Central memory CD4-positive, alpha-beta T cell (primary cell): Measurements from ENCODE around the gene MAP2K6.

Experiments used
- DNase-seq: peaks from one replicate; pipeline ENCODE4 v3.0.0; 2022

MAP2K6 gene

DNA sequence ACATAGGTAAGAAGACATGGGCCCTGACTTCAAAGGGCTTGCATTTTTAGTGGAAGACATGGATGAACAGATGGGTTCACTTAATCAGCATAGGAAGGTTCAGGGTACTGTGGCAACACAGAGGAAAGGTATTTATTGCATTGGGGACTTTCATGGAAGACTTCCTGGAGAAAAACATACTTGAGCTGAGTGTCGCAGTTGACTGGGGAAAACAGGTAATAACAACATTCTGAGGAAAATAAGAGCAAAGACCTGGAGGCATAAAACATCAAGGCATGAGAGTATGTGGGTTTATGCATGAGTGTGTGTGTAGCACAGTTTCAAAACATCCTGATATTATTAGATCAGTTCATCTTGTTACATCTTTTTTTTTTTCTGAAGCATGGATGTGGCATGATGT lies 82.7 kb downstream of the MAP2K6 start:
- DNase-seq, result no peak

DNA sequence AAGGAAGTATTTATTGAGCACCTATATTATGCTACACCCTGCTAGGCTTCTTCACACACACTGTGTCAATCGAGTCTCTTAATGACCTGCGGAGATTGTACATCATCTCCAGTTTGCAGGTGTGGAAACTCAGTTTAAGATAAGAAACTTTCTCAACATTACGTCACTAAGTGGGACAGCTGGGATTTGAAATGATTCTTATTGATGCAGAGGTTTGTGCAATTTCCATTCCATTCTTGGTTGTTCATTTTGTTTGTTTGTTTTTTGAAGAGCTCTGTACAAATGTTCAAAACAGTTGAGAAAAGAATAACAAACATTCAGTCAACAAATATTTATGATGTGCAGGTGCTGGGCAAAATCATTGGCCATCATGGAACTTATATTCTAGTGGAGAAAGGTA lies 84.8 kb downstream of the MAP2K6 start:
- no peak for DNase-seq

DNA sequence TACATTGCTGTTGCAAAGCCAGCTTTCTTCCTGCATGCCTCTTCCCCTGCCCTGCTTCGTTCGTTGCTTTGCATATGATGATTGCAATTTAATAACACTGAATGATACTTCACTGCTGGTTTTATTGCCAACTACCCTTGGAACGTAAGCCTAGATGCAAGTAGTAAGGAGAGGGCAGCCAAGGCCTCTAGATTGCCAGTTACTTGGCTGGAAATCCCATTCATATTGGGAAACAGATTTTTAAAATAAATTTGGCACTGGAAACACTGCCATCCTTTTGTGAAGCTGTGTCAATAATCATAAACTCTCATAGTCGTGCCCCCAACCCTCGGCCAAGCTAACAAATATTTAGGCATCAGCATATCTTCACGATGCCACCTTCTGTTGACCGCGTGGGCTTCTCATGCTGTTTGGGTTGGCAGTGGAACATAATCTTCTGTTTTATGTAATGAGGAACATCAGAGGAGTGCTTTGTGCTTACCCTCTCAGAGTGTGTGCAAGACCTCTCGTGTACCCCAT lies 86.5 kb downstream of the MAP2K6 start:
- DNase-seq, result no peak

DNA sequence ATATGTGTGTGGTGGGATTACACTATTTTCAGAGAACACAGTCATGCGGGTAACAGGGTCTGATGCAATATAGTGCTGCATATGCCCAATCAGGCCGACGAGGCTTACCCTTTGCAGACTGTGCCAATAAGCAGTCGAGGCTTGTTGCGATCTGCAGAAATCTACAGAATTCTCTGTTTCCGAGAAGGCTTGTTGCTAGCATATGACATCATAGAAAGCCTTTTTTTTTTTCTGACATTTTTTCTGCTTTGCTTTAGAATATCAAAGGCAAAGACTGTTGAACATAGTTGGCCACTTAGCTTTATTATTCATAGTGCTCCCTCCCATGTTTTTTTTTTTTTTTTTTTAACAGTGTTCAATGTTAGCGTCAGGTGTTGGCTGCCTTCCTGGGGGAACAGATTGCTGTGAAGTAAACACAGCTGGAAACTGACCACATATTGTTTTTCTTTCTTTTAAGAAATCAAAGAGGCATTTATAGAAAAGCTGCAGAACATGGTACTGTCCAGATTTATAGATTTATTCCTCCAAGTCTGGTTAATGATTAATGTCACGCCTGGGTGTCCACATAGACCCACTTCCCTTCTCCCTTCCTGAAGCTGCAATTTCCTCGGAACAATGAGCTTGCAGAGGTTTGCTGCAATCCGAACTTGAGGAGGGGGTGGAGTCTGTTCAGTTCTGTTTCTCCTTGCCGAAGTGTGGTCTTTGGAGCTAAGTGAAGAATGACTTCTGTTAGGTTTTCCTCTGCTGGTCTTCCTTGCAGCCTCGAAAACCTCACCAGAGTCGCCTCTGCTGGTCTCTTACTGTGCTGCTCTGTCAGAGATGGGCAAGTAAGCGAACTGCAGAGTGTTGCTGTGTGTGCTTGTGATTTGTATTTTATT lies 87.3 kb downstream of the MAP2K6 start:
- no peak for DNase-seq

DNA sequence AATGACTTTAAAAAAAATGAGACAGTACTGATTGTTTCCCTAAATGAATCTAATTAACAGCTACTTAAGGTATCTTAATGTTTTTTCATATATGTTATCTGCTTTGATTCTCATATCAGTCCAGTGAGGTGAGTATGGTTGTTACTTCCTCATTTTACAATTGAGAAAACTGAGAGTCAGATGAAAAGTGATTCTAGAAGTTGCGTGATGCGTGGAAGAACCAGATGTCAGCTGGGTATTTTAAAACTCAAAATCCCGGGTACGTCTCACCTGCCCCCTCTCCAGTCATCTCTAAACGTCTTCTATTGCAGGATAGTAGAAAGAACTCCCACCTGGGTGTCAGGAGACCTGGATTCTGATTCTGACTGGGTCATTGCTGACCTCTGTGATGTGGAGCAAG lies 89.2 kb downstream of the MAP2K6 start:
- DNase-seq, result no peak

DNA sequence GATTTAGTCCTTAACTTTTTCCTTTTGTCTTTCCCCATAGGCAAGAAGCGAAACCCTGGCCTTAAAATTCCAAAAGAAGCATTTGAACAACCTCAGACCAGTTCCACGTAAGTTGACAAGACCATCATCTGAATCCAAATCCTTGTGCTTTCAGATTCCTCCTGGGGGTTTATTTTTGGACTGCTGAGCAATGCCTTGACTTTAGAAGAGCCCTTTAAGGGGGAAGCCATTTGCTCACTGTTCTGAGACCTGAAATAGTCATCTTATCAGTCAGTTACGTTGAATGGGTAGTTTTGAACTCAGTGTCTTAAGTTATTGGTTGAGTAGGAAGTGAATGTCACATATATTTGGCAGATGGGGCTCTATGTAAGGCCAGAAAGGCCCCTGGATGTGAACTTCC lies 91.2 kb downstream of the MAP2K6 start:
- DNase-seq, result no peak

DNA sequence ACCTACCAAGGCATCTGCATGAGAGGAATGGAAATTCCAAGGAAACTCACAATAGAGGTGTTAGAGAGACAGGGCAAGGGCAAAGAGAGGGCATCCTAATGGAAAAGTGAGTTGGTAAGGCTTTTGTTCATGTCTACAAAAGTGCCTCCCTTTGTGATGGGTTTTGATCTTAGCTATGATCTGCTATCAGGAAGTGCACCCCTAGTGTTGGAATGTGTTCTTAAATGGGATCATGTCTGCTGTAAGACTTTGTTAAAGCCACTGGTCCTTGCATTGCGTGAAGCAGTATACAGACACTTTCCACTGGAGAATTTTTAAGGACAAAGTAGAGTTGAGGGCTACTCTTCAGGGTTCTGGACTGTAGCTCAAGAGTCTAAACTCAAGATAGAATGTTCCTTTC lies 92.0 kb downstream of the MAP2K6 start:
- no peak for DNase-seq

DNA sequence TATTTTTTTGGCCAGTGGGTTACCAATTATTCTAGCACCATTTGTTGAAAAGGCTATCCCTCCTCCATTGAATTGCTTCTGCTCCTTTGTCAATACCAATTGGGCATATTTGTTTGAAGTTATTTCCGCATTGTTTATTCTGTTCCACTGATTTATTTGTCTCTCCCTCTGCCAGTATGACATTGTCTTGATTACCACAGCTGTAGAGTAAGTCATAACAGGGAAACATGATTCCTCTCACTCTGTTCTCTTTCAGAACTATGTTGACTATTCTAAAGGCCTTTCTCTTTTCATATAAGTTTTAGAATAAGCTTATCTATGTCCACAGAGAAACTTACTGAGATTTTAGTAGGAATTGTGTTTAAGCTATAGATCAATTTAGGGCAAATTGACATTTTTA lies 94.3 kb downstream of the MAP2K6 start:
- DNase-seq, result no peak

DNA sequence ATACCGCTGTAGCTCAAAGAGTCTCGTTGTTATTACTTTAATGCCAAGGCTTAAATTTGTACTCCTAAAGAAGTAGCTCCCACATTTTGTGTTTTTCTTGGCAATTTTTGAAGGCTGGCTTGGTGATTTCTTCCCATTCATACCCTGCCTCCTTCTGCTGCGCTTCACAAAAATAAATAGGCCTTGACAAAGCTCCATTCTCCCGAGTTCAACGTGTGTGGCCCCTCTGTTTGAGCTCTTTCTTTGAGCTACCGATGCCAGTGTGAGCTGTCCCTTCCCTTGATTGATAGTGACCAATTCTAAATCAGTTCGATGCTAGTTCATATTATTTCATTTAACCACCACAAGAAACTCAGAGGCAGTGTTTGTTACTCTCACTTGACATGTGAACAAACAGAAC lies 96.8 kb downstream of the MAP2K6 start:
- no peak for DNase-seq

DNA sequence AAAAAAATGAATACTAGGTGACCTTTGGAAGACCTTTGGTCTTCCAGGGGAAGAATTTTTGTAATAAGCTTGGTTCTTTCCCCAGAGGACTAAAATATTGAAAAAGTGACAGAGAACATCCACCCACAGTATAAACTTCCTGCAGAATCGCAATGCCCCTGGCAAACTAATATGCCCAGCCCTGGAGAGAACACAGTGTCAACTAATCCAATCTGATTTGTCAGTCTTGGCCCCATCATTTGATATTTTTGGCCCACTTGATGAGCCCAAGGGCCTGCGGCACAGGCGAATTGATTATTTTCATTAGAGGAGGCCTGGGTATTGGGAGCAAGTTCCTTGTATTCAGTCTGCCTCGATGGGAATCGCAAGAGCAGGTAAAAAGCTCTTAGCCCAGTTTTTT lies 98.4 kb downstream of the MAP2K6 start:
- no peak for DNase-seq

DNA sequence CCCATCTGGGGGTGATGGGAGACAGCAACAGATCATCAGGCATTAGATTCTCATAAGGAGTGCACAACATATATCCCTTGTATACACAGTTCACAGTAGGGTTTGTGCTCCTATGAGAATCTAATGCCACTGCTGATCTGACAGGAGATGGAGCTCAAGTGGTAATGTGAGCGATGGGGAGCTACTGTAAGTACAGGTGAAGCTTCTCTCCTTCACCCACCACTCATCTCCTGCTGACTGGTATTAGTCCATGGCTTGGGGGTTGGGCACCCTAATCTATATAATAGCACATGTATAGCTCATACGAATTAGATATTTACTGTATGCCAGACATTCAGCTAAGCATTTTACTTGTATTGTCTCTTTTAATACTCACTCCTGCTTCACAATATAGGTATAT lies 101.7 kb downstream of the MAP2K6 start:
- DNase-seq, result no peak

DNA sequence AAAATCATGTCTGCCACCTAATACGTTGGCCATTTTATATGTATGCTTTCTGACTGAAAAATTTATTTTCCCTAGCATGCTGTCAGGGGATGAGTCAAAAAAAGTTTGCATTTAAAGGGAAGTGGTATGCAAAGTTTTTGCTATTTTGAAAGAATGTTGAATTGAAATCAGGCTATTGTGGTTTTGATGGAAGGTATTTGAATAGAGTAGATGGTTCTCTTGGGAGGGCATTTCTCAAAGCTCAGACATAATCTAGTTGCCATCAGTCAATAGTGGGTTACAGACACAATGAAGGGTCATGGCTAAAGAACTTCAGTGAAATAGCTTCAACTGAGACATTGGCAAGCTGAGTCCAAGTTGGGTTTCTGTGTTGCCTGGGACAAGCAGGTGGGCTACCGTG lies 102.4 kb downstream of the MAP2K6 start:
- DNase-seq, result no peak

DNA sequence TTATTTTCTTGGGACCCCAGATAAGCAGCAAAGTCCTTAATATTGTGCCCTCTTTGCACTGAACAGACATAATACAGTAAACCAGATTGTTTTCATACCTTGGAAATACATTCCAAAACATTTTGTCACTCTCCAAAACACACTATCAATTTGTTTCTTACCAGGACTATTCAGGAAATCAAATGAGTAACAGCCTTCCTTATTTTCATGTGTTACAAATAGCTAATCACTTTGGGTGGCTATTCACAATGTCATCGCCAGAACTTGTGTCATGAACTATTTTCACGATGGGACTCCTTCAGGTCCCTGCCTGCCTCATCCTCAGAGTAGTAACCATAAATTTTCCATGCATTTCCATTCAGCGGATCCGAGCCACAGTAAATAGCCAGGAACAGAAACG lies 104.5 kb downstream of the MAP2K6 start:
- no peak for DNase-seq

DNA sequence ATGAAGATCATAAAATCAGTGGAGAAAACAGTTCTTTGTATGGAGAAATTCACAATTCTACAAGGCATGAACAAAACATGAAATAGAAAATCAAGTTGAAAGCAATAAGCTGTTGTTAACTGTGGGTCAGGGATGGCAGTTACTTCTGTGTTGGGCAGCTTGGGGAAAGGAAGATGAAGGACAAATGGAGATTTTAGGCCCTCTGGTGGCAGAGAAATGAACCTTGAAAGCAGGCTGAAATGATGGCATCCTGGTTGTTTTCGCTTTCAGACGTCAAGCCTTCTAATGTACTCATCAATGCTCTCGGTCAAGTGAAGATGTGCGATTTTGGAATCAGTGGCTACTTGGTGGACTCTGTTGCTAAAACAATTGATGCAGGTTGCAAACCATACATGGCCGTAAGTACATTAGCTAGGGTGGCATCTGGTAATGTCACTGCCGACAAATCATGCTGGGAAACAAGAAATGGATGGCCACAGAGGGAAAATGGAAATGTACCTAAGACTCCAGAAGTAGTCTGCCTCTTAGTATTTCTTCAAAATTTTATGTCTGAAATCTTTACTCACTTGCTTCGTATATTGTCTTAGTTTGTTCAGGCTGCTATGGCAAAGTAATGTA lies 108.9 kb downstream of the MAP2K6 start:
- DNase-seq, result no peak

DNA sequence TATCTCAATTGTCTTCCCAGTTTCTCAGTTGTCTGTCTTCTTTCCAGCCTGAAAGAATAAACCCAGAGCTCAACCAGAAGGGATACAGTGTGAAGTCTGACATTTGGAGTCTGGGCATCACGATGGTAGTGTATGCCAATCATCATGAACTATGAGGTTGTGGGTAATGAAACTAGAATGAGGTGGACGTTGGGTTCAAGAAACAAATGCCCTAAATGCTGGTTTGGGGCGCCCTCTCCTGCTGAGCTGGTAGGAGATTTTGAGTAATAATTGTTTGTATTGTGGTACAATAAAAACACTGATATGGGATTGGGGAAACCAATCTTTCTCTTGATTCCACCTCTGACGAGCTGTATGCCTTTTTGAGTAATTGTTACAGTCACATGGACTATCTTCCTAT lies 110.4 kb downstream of the MAP2K6 start:
- no peak for DNase-seq

DNA sequence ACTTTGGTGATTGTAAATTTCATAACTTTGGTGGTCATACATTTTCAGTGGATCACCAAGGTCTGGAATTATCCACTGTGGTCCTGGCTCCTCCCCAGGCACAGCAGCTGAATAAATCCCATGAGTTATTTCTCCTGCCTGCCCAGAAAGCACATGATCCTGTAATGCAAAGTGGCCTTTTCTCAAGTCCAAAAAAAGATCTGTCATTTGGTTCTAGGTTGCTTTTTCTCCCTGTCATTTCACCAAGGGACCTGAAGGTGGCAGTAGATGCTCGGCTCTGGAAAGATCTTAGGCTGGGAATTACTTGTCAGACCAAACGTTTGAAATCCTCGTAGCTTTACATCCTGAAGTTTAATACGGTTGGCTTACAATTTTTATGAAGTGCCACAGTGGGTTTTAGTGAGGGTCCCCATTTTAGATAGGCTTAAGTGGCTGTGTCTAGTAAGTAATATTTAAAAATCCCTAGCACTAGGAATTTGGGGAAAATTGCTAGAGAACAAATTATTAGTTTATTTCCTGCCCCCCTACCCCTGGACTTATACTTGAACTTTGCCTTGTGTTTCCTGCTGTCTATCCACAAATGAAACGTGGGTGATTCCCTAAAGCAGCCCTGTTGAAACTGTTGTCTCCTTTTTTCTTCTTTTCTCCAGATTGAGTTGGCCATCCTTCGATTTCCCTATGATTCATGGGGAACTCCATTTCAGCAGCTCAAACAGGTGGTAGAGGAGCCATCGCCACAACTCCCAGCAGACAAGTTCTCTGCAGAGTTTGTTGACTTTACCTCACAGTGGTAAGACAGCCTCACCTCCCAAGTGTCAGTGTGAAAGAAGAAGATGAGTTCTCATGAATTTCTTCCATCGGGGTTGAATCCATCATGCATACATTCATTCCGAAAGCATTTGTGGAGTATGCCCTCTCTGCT lies 111.7 kb downstream of the MAP2K6 start:
- no peak for DNase-seq

DNA sequence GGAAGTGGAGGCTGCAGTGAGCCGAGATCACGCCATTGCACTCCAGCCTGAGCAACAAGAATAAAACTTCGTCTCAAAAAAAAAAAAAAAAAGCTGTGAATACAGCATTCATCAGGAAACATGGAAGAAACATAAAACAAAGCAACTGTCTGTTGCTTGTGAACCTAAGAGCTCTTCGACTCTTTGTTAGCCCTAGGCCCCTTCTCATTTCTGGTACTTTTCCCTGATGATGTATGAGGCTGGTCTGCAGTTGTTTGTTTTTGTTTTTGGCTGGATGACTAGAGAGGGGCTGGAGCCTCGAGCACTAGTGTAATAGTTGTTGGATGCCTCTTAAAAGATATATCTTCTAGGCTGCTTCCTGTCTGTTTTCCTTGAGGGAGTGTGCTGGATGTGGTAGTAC lies 113.5 kb downstream of the MAP2K6 start:
- DNase-seq, result no peak

DNA sequence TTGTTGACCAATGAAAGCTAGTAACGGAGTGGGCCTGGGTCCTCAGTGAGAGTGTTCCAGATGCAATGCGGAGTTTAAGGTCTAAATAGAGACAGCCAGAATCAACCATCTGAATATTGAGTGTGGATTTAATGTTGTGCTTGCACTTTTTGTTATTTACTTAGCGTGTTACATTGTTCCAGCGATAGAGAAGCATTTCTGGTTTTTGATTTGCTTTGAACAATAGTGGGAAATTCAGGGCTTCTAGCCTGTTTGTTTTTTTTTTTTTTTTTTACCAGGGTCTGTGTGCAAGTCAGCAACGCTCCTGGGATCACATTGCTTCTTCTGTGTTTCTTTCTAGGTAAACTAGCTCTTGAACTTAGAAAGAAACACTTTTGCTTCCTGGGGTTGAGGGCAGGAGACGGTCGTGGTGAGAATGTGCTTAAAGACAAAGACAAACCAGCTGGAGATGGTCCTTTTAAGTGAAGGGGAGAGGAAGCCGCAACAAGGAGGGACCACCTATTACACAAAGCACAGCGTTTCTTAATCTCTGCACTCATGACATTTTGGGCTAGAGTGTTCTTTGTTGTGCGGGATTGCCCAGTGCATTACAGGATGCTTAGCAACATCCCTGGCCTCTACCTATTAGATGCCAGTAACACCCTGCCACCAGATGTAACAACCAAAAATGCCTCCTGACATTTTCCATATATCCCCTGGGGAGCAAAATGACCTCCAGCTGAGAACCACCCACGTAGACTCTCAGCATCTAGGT lies 119.2 kb downstream of the MAP2K6 start:
- no peak for DNase-seq

DNA sequence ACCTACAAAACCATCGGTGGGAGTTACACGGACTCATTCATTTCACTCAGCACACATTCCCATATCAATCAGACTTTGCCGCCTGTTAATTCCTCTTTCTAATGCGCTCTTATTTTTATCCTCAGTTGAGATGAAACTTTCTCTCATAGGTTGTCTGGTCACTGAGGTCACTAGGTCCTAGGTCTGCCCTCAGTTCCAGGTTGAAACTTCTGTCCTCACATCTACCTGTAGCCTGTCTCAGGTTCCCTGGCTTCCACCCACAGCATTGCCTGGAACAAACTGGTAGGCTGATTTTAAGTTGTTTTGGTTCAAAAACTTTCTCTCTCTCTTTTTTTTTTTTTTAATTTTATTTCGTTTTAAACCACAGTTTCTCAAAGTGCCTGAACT lies 119.7 kb downstream of the MAP2K6 start:
- no peak for DNase-seq

DNA sequence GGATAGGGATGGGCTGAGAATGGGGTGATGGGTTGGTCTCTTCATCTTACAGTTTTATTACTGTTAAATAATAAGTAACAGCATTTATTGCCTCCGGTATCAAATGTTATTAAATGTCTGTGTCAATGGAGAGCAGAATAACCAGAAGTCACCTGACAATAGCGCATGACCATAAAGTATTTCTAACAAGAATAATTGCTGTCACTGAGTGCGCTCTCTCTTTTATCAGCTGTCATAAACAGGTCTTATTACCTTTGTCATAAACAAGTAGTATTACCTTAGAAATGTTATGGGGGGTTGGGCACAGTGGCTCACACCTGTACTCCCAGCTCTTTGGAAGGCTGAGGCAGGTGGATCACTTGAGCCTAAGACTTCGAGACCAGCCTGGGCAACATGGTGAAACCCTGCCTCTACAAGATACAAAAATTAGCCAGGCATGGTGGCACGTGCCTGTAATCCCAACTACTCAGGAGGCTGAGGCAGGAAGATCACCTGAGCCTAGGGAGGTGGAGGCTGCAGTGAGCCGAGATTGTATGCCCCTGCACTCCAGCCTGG lies 120.6 kb downstream of the MAP2K6 start:
- DNase-seq, result no peak

DNA sequence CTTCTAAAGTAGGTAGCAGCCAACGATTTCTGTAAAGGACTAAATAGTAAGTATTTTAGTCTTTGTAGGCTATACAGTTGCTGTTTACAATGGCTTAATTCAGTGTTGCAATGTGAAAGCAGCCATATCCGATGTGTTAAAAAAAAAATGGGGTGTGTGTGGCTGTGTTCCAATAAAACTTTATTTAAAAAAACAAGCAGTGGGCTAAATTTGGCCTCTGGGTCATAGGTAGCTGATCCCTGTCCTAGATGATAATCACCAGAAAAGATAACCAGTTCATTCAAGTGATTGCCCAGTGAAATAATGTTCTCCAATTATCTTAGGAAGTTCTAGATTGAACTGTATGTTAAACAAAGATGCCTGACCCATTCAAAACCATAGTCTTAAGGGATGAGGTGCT lies 124.3 kb downstream of the MAP2K6 start:
- DNase-seq, result no peak

DNA sequence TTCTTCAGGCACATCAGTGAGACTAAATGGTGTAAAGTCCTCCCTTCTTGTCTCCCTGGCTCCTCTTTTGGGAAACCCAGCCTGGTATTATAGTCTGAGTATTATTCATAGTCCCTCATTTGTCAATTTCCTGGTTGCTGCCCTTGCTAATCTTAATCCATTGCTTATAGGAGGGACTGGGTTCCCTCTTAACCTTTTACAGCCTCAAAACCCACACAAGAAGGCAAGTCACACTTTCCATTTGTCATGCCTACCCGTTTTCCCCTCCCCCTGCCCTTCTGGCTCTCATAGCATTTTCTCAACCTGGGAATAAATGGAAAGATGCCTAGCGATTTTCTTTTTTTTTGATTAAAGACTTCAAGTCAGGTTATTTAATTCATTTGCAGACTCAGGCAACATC lies 124.8 kb downstream of the MAP2K6 start:
- DNase-seq, result no peak
